CD4-positive, alpha-beta T cell treated with Interleukin-17A for 4 hours (primary cell): ENCODE measurements around the gene NINJ2.
"Not testable (repeated sequence)": the region's sequence is repeated elsewhere in the genome, so short reads cannot be mapped to it uniquely, and the experiment has no call there.

Source experiments
- DNase-seq: peaks from one replicate; pipeline ENCODE4 v3.0.0-alpha.2; 2020; ENCODE audit warnings: mixed read lengths

The NINJ2 gene

DNA sequence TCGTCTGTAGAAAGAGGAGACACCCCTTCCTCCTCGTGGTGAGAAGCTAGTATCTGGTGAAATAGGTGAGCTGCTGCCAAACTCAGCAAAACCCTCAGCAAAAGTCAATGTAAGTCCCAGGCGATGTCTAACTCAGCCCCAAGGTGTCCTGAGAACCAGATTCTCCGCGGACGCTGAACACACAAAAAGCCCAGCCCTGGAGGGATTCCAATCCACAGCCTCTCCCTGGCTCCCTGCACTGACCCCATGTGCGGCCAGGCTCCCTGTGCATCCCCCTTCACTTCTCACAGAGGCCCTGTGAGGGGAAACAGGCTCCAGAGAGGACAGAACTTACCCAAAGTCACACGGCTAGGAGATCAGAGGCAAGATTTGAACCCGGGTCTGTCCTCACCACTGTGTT lies 81.5 kb downstream of the NINJ2 start:
- no peak for DNase-seq

DNA sequence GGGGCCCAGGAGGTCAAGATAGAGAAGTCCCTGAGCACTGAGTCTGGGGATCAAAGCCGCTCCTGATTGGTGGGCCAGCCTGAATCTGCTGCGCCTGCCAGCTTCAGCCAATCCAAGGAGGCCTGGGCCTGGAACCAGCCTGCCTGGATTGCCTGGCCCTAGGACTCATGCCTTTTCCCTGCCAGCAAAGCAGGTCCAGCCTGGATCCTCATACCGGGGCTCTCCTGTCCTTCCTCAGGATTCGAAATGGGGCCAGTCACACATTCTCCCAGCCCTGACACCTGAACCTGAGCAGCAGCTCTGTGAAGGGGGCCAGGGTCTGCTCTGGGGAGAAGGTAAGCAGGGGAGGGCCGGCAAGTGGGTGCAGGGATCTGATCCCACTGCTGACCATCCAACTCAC lies 81.9 kb downstream of the NINJ2 start:
- no peak for DNase-seq

DNA sequence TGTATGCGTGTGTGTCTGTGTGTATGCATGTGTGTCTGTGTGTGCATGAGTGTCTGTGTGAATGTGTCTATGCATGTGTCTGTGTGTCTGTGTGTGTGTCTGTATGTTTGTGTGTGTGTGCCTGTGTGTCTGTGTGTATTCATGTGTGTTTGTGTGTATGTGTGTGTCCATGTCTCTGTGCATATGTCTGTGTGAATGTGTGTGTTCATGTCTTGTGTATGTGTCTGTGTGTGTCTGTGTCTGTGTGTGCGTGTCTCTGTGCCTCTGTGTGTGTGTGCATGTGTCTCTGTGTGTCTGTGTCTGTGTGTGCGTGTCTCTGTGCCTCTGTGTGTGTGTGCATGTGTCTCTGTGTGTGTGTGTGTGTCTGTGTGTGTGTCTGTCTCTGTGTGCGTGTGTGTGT lies 82.4 kb downstream of the NINJ2 start:
- DNase-seq, result no peak

GRCh38 chr12:579420-580110 lies 83.7 kb downstream of the NINJ2 start:
- DNase-seq, result no peak

- no peak for DNase-seq
These were observed 84.4 kb downstream of the NINJ2 start for GRCh38 chr12:578748-579419.

DNA sequence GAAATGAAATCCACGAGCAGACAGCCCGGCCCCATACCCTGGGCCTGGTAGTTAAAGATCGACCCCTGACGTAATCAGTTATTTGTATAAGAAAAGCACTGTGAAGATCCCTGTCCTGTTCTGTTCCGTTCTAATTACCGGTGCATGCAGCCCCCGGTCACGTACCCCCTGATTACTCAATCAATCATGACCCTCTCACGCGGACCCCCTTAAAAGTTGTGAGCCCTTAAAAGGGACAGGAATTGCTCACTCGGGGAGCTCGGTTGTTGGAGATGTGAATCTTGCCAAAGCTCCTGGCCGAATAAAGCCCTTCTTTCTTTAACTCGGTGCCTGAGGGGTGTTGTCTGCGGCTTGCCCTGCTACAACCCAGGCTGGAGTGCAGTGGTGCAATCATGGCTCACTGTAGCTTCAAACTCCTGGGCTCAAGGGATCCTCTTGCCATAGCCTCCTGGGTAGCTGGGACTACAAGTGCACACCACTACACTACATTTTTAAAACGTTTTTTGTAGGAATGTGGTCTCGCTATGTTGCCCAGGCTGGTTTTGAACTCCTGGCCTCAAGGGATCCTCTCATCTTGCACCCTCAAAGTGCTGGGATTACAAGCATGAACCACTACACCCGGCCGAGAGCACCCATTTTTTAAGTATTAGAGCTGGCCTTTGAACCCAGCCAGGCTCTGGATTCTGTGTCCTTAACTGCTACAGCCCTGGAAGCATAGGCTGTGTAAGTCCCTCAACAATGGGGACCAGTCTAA lies 85.1 kb downstream of the NINJ2 start:
- DNase-seq, result not testable (repeated sequence)

- no peak for DNase-seq
These were observed 86.6 kb downstream of the NINJ2 start for GRCh38 chr12:576615-577110.

DNA sequence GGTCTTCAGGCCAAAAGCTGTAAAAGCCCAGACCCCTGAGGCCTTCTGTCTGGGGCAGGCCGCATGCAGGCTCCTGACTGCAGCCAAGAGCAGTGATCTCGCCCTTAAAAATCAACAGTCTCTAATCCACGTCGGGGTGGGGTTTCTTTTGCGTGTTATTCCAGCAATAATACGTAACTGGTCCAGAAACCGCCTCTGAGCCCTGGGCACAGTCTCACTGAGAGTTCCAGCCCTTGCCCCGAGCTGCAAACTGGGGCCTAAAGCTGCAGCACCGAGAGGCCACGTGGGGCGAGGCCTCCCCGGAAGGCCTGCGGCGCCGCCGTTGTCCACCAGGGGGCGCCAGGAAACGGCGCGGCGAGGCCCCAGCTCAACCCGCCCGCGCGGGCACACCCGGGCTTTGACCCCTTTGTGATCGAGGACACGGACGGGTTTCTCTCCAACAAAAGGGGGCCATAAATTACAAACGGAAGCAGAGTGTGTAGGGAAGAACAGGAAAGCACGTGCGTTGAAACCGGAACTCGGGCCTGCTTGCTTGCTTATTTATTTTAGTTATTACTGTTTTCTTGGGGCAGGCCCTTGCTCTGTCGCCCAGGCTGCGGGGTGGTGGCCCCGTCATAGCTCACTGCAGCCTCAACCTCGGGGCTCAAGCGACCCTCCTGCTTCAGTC lies 87.2 kb downstream of the NINJ2 start:
- DNase-seq, result peak; percentile 88

DNA sequence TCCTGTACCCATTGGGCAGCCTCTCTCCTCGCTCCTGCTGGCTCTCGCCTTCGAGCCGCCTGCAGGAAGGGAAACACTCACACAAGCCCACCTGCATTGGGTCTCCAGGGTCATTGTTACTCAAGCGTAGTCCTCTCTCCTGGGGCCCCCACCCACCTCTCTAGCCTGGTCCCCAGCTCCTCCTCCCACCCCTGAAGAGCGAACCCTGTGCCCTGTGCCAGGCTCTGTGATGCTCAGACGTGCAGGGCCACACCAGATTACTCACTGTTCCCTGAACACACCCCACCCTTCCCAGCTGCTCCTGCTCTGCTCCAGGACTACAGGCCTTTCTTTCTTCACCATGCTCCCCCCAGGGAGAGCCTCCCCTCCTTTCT lies 88.1 kb downstream of the NINJ2 start:
- no peak for DNase-seq

DNA sequence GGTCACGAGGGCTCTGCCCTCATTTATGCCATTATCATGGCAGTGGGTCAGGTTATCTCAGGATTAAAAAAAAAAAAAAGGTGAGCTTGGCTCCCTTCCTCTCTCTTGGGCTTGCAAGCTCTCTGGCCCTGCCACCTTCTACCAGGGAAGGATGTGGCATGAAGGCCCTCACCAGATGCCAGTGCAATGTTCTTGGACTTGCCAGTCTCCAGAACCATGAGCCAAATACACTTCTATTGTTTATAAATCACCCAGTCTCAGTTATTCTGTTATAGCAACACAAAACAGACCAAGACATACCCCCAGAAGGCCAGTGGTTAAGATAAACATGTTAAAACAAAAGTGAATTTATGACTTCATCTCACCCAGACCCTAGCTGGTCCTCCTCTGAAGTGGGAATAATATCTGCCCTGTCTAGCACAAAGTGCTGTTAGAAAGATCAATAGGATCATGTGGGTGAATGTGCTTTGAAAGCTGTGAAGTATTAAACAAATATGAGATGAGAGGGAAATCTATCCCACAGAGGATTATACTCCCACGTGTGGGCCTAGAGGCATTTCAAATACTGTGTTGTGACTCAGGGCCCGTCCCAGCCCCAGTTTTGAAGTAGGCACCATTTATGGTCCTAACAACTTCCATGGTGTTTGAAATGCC lies 88.6 kb downstream of the NINJ2 start:
- DNase-seq, result no peak

DNA sequence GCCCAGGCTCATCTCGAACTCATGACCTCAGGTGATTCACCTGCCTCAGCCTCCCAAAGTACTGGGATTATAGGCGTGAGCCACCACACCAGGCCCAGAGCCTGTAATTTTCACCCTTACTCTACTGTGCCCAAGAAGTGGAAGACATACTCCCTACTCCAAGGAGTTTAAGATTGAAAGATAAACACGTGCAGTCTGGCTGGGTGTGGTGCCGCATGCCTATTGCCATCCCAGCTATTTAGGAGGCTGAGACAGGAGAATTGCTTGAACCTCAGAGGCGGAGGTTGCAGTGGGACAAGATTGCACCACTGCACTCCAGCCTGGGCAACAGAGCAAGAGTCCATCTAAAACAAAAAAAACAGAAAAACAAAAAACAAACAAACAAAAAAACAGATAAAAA lies 90.0 kb downstream of the NINJ2 start:
- no peak for DNase-seq

DNA sequence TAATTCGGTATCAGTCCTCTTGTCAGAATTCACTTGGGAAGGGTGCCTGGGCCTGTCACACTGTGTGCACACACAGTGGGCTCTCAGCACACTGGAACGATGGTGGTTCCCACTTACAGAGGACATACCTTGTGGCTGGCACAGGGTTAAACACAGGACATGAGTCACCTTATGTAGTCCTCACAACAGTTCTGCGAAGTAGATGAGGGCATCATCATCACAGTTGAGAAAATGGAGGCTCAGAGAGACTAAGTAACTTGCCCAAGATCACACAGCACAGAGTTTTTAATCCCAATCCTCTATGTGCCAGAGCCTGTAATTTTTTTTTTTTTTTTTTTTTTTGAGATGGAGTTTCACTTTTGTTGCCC lies 90.7 kb downstream of the NINJ2 start:
- no peak for DNase-seq

DNA sequence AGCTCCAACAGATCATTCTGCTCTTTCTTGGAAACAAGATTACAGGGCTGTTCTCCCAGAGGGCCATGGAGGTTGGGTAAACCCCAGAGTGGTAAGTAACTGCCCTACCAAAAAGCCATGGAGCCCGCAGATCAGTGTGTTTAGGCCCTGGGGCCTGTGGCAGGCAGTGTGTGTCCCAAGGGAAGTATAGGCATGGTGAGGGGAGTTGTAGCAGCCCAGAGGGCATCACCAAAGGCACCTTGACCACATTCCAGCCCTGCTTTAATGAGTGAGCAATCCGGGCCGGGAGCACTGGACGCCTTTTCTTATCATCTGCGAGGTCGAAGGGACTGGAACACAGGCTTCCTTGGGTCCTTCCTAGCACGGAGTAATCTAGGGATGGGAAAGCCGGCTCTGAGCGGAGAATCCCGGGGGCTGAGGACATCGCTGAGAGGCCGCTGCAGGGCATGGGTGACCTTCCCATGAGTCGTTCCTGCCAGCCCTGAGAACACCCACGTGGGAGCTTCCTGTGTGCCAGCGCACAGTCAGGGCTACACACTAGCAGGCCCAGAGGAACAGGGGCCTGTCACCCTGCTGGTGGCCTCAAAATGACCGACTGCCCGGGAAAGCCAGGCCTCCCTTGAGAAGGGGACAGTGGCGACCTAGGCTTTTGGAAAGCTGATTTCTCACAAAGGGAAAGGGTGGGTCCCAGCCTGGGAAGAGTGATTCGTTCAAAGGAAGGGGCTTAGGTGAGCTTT lies 91.3 kb downstream of the NINJ2 start:
- no peak for DNase-seq

DNA sequence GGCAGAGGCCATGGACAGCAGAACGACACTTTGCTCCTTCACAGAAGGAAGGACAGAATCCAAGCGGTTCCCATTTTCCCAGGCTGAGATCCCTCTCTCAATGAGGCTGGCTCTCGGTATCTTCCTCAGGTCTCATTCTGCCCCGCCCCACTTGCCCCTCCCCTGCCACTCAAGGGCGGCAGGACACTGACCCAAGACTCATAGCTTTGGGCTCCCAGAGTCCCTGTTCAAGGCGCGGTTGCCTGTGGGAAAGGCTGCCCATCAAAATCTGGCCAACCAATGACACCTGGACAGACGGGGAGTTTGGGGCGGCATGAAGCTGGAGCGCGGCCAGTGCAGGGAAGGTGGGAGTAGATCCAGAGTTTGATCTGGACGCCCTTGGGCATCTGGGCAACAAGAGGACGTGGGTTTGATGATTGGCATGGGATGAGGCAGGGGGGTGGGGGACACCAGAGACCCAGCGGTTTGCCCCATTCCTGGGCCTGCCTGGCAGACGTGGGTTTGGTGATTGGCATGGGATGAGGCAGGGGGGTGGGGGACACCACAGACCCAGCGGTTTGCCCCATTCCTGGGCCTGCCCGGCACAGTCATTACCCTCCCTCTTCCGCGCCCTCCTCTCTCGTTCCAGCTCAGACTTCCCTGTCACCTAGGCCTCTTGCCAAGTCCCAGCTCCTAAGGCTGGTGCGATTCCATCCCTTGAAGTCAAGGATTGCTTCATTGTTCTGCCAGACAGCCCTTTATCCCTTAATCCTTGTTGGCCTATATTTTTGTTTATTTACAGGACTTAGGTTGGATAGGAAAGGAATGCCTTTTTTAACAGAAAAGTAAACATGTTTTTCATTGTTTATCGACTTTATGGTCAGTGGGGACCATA lies 92.1 kb downstream of the NINJ2 start:
- no peak for DNase-seq

GRCh38 chr12:570435-570920 lies 92.8 kb downstream of the NINJ2 start:
- DNase-seq, result no peak

- DNase-seq, result peak; percentile 94
These were observed 93.3 kb downstream of the NINJ2 start for GRCh38 chr12:569803-570434.

- no peak for DNase-seq
These were observed 94.1 kb downstream of the NINJ2 start for GRCh38 chr12:569091-569676.

GRCh38 chr12:568486-568885 lies 94.8 kb downstream of the NINJ2 start:
- DNase-seq, result no peak

GRCh38 chr12:565589-566105 lies 97.6 kb downstream of the NINJ2 start:
- DNase-seq, result no peak

DNA sequence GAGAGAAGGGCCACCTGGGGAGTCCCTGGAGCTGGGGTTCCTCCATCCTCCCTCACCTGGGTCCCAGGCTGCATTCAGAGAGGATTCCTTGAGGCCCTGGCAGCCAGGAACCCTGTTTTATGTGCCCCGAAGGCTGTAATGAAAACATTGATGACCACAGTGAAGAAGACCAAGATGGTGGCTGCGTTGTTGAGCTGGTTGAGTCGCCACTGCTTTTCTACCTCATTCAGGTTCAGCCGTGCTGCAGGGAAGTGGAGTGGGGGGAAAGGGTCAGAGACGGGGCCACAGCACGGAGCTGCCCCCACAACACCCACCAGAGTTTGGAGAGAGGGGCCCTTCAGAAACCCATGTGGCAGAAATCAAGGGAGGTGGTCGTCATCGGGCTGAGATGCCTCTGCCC lies 98.1 kb downstream of the NINJ2 start:
- DNase-seq, result no peak
